GM19463 (cell line): ENCODE results near the gene TGFB2.

ENCODE experiments used
- ATAC-seq: cut with Tn5 transposase; IDR thresholded peaks from one replicate; pipeline ENCODE4 v1.9.1; 2021; ENCODE audit warnings: mild to moderate bottlenecking, moderate library complexity; ENCODE audit not compliant: unreplicated experiment

TGFB2 gene

DNA sequence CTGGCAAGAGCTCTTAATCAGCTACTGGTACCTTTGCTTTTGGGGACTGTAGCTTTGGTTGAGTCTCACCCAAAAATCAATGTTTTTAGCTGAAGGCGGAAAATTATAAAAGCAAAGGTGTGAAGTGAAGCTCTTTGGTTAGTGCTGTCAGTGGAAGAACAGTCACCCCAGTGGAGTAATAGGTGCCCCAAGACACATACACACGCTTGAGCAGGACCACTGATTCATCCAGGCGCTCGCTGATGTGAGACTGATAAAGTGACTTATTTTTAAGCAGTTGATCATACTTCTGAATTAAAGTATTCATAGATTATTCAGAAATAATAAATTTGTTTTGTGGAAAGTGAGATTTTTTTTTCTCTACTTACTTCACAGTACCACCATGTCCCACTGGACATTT lies 37.1 kb downstream of the TGFB2 start:
- ATAC-seq, result no peak

DNA sequence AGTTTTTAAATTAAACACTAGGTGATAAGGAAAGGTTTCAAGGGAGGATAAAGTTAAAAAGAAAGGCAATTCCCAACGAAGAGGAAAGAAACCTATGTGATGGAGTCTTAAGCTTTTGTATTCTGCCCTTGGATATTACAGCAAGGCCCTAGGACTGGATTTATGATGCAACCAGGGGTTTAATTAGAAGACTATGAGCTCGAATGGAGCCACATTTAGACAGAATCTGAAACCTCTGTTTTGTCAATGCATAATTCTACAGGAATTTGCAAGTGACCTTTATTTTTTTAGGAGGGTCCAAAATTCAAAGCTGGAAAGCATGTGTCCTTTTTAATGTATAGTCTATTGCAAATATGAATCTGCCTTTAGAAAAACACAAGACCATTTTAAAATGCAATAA lies 37.9 kb downstream of the TGFB2 start:
- ATAC-seq, result no peak

DNA sequence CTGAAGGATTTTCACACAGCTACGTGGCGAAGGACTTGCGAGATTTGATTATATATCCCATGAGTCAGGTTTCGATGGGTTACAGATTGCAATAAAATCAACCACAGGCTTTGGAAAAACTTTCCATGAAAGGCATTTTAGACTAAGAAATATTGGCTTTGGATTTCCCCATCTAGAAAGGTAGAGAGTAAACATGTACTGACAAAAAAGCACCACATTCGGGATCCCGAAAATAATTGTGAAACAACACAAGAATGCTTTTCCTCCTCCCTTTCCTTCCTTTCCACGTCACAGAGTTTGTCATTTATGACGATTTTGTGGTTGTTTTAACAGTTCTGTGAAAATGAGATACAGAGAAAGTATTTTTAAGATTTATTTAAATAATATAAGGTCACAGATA lies 38.5 kb downstream of the TGFB2 start:
- no peak for ATAC-seq

DNA sequence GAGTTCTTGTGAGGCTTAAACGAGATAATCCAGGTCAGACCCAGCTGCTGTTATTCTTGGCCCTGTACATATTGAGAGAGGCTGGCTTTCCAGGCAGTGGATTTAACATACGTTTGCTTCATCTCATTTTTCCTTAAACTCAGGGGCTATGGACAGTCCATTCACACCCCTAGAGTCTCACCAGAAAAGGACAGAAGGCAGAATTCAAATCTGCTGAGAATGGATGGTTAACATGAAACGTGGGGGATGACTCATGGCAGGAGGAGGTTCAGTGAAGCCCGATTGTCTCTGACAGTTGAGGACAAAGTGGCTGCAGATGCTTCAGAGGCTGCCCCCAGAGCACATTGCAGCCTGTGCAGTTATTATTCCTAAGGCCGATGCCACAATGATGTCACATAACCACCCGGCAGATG lies 39.5 kb downstream of the TGFB2 start:
- no peak for ATAC-seq

DNA sequence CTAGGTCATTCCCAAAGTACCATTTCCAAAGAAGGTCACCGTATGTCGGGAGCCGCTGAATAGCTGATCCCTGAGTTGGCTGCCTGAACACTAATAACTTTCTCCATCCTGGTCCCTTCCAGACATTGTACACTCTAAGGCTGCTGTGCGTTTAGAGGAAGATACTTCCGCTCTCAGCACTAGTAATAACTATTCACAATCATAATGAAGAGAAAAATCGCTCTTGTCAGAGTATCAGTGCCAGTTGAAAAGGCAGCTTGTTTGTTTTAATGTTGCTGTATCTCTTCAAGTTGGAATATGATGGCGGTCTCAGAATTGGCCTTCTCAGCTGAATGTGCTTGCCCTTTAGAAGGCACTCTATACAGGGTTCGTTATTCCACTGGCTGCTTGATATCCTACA lies 43.5 kb downstream of the TGFB2 start:
- ATAC-seq, result no peak

DNA sequence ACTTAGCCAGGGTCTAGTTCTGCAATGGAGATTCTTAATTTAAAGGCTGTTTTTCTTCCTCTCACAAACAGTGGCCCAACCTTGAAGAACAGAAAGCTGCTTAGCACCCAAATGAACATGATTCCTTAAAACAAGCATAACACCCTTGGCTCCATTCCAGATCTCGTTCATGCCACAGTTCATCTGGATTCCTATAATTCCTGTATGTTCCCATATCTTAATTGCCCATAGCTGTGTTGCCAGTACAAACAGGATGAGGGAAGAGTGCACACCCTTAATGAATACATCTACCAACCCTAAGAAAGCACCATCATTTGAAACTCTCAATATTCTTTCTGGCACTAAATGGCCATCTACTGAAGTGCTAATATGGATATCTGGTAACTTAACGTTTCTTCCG lies 45.5 kb downstream of the TGFB2 start:
- no peak for ATAC-seq

DNA sequence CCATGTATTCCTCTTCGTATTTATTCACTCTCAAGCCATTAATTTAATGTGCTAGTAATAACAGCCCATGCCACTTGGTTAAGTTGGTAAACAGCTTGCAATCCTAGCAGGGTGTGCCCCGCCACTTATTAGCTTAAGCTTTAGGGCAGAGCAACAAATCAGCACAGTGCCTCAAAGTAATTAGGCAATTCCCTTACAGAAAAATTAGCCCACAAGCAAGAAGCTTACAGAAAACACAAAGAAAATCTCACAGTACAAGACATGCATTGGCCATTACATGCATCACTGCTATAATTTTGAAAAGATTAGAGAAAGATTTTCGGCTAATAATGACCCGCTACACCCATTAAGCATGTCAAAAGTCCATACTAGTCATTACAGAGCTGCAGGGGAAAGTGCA lies 47.6 kb downstream of the TGFB2 start:
- ATAC-seq, result no peak

DNA sequence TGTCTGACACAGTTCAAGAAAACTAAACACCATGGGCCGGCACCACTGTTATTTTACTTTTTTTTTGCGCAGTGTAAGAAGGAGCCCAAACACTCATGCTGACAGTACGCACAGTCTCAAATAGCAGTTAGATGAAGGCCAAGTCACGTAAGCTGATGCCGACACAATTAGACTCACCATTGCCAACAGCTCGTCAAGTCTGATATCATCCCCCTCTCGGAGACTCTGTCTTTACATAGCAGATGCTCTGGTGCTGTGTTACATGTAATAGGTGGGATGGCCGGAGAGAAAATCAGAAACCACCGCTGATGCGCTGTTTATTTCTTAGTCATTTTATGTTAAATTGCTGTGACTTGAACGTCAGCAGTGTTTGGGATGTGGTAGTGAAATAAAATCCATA lies 49.3 kb downstream of the TGFB2 start:
- ATAC-seq, result no peak

DNA sequence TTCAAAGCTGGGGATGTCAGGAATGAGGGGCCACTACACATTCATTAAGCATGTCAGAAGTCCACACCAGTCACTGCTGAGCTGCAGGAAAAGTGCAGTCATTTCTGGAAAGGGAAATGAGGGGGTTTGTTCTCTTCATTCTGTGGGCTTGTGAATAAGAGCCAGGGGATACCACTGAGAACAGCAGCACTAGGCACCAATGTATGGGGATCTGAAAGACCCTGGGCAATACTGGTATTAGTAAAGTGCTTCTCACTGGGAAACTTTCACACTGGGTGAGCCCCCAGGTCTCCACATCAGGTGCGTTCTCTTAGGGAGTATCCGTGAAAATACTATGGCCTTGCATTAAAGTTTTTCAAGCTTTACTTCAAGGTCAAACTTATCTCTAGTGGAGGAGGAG lies 49.9 kb downstream of the TGFB2 start:
- ATAC-seq, result no peak

DNA sequence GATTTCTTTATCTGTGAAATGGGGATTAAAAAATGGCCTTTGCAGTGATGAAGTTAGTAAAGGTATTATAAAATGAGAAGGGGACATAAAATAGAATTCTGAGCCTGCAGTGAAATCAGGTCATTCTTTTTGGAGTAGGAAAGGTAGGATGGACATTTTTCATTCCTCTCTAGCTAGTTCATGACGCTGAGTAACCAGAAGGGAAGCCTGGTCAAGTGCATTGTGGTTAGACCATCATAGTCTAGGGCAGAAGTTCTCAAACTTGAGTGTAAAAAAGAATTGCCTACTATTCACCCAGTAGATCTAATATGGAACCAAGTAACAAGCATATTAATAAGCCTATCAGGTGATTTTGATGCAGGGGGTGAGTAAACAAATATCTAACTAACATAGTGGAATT lies 50.8 kb downstream of the TGFB2 start:
- ATAC-seq, result no peak

DNA sequence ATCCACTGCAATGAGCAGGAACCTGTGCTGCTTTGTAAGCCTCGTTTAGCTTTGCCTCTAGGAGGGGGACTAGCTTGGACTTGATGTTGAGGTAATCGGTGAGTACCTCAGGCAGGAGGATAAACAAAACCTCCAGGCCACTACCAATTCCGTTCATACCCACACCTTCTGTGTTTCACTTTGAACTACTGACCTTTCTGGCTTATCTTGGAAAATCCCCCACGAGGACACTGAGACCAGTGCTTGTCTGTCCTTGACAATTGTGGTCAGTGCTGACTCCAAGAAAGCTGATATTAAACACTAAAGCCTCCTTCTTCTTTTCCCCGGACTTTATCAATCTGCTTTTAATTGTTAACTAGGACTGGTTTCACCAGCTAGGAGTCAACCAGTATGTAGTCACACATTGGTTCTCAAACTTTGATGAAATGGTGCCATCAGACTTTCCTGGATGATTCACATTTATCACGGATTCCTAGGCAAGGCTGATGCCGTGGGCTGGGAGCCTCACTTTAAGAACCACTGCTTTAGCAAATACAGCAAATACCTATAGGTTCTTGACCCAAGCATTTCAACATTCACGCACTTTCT lies 52.7 kb downstream of the TGFB2 start:
- ATAC-seq, result no peak

DNA sequence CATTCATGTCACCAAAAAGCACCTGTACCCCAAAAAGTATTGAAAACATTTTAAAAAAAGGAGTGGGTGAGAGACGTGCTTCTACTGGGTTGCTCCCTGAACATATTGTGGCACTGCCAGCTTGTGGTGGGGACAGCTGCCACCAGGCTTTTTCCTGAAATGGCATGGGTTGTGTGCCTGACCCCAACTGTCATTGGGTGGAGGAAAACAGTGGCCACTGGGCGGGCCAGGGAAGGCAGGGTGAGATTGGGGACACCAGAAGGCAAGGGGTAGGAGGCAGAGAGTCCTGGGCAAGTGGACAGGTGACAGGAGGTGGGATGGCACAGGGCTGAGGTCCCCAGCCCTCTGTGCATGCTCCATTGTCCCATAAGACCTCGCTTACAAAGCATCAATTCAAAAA lies 55.5 kb downstream of the TGFB2 start:
- no peak for ATAC-seq

DNA sequence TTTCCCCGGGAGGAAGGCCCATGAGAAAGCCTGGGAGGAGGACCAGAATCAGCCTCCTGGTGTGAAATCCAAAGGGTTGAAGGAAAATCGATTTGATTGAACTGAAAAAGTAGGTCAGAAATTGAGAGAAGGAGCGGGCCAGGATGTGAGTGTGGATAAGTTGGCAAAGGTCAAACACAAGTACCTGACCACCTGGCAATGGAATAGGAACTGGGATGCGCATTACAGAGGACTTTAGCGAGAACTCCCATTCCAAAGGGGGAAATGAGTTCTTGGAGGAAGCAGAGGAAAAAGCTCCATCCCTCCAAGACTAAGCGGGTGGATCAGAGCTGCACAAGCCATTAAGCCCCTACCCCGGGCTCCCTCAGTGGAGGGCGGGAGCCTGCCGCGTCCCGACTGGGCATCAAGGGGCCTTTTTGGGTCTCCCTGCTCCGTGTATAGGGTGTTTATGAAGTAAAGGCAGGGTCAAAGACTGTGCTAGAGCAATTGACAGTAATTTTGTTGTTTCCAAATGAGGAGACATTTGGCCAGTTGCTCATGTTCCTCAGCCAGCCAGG lies 56.4 kb downstream of the TGFB2 start:
- no peak for ATAC-seq

DNA sequence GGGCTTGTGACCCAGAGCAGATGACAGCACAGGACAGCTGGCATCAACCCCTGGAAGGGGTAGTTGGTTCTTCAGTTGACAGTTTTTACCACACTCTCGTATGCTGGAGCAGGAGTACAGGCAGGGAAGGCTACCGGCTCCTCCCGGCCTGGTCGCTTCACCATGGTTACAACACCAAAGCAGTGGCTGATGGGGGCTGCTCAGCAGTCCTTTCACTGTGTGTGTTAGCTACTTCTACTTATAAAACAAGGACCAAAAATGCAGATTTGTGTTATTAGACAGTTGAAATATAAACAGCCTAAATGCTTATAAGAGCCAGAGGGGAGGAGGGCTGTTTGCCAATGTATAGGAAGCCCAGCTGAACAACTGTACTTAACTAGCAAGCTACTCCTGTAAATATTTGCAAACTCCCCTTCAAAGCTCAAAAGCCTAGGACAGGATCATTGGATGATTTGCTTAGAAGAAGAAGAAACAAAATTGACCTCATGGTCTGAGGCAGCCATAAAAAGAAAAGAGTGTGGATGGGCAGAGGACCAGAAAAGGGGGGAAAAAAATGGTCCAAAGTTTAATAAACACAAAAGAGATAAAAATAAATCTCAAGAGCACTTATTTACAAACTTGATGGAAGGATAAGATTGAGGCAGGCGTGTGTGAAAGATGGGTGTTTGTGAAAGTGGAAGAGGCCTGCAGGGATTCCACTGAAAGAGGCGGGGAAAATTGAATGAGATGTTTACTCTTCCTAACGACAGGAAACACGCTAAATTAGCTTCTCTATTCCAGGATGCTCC lies 57.1 kb downstream of the TGFB2 start:
- ATAC-seq, result no peak

DNA sequence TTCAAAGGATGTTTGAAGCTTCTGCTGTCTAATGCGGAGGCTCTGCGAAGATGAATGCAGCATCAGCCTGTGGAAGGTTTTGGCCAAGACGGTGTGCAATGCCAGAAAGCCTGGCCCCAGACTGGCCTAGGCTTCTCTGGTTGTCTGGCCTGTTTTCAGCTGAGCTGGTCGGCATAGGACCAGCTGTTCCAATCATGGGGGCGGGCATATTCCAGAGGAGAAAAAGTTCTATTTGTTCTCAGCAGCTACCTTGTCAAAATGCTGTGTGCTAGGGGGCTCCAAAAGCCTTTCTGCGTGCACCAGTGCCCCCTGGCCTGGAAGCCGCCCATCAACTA lies 57.6 kb downstream of the TGFB2 start:
- no peak for ATAC-seq

DNA sequence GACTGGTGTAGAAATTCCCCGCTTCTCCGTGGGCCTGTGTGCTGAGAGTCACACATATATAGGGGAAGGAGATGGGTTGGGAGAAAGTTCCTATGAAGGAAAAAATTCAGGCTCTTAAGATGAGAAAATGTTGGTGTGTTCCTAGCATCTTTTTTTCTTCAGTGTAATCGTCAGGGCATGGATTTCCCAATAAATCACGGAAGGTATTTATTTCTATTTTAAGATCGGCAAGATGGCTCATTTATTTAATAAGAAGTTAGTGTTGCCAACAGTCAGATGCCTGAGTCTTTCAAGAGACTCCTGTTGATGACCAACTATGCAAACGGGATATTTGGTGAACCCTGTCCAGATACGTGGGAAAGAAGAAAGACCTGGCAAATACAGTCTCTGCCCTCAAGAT lies 58.2 kb downstream of the TGFB2 start:
- no peak for ATAC-seq

DNA sequence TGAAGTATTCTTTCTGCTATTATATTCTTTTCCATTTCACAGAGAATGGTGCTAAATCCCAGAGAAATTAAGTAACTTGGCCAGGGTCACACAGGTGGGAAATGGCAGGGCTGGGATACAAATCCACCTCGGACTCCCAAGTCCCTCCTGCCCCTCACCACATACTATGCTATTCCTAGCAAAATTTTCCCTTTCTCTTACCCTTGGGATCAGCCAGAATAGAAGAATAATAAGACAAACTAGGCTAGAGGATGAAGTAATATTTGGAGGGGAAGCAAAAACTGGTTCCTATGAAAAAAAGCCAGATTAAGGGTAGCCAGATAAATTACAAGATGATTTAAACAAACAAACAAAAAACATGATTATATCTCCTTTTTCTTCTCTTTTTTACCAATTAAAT lies 62.5 kb downstream of the TGFB2 start:
- ATAC-seq, result no peak

DNA sequence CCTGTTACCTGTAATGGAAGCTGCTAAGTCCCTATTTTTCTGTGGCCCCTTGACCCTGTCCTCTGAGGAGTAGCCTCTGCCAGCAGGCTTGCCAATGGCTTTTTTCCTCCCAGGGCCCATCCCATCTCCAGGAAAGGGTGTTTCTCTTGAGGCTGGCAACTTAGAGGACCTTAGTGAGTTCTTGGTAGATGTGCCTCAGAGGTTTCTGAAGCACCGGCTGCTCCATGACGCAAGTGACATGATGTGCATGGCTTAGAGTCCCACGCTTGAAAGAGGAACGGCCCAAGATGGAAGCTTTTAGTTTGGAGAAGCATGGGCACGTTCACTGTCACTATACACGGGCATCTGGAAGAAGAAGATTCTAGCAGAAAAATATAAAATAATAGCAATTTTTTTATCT lies 63.0 kb downstream of the TGFB2 start:
- ATAC-seq, result no peak

DNA sequence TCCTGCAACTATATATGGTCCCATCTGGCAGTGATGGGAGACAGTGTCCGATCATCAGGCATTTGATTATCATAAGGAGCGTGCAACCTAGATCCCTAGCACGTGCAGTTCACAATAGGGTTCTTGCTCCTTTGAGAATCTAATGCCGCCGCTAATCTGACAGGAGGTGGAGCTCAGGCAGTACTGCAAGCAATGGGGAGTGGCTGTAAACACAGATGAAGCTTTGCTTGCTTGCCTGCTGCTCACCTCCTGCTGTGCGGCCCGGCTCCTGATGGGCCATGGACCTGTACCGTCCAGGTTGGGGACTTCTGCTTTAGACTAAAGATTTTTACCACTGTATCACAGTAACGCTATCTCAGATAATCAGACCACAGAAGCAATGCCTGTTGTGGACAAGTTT lies 63.8 kb downstream of the TGFB2 start:
- ATAC-seq, result no peak

DNA sequence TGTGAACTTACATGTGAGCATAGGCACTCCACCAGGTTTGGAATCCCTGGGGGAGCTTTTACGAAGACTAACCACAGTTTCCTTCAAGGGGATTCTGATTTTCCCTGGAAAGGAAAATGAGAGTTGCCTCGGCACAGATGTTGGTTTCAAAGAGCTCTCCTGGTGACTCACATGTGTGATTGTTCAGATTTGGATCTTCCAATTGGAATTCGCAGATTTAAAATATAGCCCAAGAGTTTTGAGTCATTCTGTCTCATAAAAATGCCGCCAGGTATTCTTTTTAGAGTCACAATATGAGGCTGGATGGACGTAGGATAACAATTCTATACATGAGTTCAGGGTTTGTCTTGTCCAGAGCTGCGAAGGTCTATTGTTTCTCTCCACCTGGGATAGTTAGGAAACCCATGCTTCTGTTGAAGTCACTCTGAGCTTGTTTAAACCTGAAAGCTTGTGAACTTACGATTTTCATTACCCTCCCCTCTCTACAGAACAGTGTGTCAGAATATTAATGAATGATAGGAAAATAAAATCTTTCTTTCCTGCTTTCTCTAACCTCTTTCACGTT lies 64.9 kb downstream of the TGFB2 start:
- no peak for ATAC-seq

DNA sequence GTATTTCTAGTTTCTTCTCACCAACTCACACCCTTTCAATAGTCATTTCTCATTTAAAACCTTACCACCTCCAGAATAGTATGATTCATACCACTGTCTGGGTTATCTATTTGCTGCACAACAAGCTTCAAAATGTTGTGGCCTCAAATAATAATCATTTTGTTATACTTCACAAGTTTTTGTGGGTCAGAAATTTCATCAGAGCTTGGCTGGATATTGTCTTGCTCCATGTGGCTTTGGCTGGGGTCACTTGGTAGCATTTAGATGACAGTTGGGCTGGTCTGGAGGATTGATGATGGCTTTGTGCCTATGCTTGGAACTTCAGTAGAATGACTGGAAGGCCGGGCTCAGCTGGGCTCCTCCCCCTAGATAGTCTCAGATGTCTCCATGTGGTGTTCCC lies 66.0 kb downstream of the TGFB2 start:
- ATAC-seq, result no peak

DNA sequence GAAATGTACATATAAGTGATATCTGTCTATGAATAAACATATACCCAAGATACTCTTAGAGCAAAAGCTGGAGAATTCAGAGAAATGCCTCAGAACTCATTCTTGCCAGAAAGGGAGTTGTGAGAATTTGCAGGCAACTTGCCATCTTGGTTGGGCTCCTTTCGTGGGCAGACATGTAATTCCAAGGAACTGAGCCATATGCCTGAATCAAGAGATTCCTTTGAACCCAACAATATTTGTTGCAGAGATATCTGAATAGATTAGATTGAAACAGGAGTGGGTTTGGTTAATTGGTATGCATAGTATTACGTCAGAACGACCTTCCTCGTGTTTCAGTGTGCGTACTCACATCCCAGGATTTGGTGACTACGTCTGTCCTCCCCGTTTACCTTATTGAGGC lies 67.0 kb downstream of the TGFB2 start:
- no peak for ATAC-seq
